Lung microvascular endothelial cell (primary cell): ENCODE measurements around the gene AHI1. TPM values are rescaled to one million over a fixed set of nuclear protein-coding genes. Genes with fewer than 3 reads are reported as not detected.

Source experiments
- DNase-seq, 2 donors: peaks; one replicate each; pipeline versions ENCODE4 v3.0.0 to v3.0.0-alpha.2; 2010; ENCODE audit warnings: low read depth in 2 of 2
- total RNA-seq: library from RNA; depleted of rRNA; stranded (reverse); fragments of >200 nt; gene quantifications from 2 replicates; pipeline ENCODE4 v1.2.1, GENCODE V29; 2014

Gene AHI1
- 5.0 and 7.9 TPM in 2 replicates for total RNA-seq

- DNase-seq: peak; percentile 97
Measured at GRCh38 chr6:135497412-135498184, at the start of gene AHI1. TSS of gene AHI1 (minus strand) at chr6:135497740. CDS start at chr6:135492237, 5,503 bp downstream.

GRCh38 chr6:135546680-135547418 lies 49.3 kb upstream of the AHI1 start:
- DNase-seq: peak in 1 of 2 donors; percentile 79

DNA sequence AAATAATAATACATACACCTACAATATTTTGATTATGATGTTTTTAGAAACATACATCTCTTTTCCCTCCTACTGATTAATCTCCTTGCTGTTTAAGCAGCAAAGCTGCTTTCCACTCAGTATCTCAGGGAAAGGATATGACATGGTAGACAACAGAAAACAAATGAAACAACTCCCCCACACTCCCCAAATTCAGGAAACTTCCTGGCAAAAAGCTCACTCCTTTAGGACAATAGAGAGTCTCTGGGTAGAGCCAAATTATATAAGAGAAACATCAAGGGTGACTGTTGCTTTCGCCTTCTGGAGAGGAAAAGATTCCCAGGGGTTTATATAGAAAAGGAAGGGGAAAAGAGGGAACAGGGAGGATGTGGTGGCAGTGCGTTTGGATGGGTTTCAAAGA lies 48.7 kb upstream of the AHI1 start:
- peak in 1 of 2 donors; percentile 7 for DNase-seq

DNA sequence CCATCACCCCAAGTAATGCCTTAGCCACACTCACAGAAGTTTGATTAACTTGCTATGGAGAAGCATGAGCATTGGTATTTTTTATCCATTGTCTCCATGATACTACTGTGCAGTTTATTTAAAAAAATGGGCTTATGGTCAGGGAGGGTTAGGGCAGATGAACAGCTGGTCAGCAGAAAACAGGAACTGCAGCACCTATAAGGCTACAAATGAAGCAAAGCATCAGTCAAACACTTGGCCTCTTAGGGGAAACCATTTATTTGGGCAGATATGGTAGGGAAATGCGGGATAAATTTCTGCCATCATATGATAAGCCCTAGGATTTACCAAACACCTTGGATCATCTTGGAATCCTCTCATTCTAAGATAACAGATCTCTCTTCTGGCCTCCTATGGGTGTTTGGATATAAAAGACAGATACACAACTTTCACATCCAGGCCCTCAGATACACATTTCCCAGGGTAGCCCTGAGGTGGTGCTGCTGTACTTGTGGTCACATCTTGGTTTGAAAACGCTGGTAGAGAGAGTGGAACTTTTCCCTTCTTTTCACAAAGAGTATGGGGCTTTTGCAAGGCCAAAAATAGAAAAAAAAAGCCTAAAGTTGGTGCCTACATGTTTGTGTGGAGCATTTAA lies 42.8 kb upstream of the AHI1 start:
- DNase-seq: peak; percentile 6 to 84

DNA sequence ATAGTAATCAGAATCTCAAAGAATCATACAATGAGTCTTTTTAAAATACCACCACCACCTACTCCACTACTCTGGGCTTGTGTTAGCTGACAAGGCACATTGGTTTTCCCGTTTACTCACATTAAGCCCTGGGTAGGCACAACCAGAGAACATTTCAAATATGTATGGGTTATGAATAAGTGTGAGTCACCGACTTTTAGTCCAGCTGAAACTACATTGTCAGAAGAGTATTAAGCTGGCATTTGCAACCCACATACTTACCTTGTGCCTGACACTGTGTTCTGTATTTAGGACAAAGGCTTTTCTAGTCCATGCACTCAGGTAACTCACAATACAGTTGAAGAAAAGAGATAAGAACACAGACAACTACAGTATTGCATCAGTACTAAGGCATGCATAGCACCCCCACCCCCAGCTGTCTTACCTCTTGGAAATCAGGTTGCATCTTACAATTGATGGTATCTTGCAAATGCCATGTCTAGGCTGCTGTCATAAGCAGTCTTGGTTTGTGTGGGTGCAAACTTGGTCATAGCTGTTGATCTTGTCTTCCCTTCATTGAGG lies 40.3 kb upstream of the AHI1 start:
- DNase-seq: peak; percentile 35 to 59

DNA sequence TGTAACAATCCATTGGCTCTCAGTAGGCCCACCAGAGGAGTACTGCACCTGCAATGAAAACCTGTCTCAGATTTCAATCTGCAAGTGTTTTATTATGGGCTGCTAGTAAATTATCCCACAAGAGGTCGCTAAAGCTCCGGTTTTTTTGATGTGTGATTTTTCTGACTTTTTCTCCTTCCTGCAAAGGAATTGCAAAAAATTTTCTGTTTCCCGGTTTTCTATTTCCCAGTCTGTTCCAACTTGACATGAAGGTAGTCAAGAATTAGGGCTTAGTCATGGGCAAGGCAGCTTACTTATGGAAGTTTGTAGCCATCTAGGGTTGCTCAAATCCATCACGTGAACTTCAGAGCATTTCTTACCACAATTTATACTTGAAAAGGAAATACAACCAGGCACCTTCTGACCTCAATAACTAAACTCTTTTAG lies 38.5 kb upstream of the AHI1 start:
- DNase-seq: peak; percentile 63 to 77

GRCh38 chr6:135534773-135535380 lies 37.3 kb upstream of the AHI1 start:
- DNase-seq: no peak

GRCh38 chr6:135532559-135532958 lies 35.0 kb upstream of the AHI1 start:
- DNase-seq: no peak

GRCh38 chr6:135531954-135532490 lies 34.5 kb upstream of the AHI1 start:
- DNase-seq: no peak

DNA sequence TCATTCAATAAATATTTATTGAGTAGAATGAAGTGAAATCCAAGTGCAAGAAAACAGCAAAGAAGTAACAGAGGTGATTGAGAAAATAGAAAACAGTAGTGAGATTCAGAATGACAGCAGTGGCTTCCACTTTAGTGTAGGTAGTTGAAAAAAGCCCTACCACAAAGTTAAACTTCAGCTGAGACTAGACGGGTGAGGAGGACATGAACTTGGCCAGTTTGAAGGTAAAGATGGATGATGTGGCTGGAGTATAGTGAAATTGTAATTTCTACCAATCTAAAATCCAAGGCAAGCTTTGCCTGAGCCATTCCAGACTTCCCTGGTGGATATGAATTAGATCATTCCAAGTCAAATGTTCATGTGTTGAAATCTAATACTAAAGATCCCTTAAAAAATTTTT lies 32.6 kb upstream of the AHI1 start:
- DNase-seq: no peak

DNA sequence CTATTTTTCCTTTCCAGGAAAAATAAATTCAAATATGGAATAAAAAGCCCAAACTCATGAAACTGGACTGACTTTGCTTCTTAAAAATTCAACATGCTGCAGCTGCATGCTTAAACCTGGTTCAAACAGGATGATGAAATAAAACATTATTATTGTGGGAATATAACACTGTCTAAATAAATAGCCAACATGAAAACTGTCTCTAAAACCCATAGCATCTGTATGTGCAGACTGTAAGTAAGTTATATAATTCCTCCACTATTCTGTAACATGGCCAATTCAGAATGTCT lies 30.4 kb upstream of the AHI1 start:
- DNase-seq: no peak

GRCh38 chr6:135527116-135527959 lies 29.8 kb upstream of the AHI1 start:
- DNase-seq: no peak

- DNase-seq: no peak
Measured at GRCh38 chr6:135525594-135525993, 28.1 kb upstream of the AHI1 start.

- DNase-seq: no peak
Measured at GRCh38 chr6:135522965-135523692, 25.6 kb upstream of the AHI1 start.

- no peak for DNase-seq
Measured at GRCh38 chr6:135521431-135521830, 23.9 kb upstream of the AHI1 start.

GRCh38 chr6:135520781-135521180 lies 23.2 kb upstream of the AHI1 start:
- DNase-seq: no peak

DNA sequence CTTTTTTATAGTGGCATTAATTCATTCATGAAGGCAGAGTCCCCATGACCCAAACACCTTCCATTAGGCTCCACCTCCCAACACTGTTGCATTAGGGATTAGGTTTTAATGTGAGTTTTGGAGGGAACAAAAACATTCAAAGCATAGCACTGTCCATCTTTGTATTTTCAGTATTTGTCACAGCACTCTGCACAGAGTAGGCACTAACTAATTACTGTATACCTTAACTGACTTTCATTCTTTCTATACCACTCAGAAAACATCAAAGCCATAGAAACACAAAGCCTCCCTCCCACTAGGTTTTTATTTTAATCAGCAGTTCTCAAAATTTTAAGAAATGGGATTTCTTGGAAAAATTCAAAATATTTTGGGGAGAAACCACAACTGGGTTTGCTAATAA lies 21.8 kb upstream of the AHI1 start:
- DNase-seq: no peak

DNA sequence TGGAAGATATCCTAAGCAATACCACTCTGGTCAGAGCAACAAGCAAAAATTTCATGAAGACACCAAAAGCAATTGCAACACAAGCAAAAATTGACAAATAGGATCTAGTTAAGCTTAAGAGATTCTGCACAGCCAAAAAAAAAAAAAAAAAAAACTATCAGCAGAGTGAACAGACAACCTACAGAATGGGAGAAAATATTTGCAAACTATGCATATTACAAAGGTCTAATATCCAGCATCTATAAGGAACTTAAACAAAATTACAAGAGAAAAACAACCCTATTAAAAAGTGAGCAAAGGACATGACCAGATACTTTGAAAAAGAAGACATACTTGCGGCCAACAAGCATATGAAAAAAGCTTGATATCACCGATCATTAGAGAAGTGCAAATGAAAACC lies 20.0 kb upstream of the AHI1 start:
- no peak for DNase-seq

DNA sequence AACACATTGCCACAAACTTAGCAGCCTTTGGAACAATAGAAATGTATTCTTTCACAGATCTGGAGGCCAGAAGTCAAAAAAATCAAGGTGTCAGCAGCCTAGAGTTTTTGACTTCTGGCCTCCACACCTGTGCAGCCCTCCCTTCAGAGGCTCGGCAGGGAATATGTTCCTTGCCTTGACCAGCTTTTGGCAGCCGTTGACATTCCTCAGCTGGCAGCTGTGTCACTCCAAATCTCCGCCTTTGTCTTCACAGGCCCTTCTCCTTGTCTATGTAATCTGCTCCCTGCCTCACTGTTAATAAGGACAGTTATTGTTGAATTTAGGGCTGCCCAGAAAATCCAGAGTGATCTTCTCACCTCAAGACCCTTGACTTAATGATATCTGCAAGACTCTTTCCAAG lies 17.2 kb upstream of the AHI1 start:
- no peak for DNase-seq
